Myocyte (in vitro differentiated cells): Measurements from ENCODE around the gene CROT. TPM values are rescaled to one million over a fixed set of nuclear protein-coding genes. Genes with fewer than 3 reads are reported as not detected.

ENCODE experiments used
- DNase-seq: peaks from one replicate; pipeline ENCODE4 v3.0.0-alpha.2; 2012; ENCODE audit warnings: low read depth
- total RNA-seq: library from RNA; depleted of rRNA; stranded (reverse); fragments of >200 nt; gene quantifications from 2 replicates; pipeline ENCODE4 v1.2.3, GENCODE V29; 2014

The CROT gene
- total RNA-seq, 1 donor from 2014 or later: 14.7 TPM

DNA sequence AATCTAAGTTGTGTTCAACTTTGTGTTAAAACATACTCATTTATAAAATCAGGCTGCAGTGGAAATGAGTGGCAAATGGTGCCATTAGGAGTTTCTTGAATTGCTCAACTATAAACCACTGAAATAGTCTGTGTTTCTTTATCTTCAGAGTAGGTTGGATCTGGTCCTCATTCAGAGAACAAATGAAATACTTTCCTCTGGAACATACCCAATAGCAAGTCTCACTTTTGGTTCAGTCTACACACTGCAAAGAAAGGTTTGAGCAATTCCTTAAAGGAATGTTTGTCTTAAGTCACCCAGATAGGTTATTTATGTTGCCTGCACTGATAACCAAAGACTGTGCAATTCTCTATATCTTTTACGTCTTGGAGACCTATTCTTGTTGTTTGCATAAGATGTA, 67.6 kb downstream of the CROT start:
- no peak for DNase-seq

DNA sequence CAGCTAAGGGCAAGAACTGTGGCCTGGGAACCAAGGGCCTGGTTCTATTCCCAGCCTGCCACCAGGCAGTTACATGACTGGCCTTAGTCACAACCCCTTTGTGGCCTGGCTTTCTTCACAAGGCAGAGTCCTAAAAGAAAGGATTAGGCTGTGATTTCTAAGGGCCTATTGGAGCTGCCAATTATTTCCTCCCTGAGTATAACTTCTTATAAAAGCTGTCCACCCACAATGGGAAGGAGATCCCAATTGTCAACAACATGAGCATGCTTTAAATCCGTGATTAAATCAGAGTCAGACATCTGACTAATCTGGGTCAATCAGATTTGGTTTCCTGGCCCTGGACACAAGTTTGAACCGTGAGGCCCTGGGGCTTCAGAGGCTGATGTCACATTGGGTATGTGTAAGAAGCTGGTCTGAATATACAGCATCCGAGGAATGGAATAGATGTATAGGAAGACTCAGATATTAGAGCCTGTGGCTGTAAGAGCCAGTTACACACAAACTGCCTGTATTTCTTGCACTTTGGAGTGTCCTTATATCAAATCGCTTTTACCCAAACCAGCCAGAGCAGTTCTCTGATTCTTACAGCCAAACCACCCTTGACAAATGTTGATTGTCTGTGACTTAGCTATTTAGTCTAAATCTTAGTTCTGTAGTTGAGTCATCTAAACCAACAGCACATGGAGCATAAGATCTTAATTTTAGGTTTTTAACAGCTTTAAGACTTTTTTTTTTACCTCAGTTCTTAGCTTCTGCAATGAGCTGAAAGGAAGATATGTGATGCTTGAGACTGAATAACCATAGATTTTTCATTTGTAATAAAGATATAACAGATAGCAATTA, 68.7 kb downstream of the CROT start:
- peak; percentile 77 for DNase-seq

DNA sequence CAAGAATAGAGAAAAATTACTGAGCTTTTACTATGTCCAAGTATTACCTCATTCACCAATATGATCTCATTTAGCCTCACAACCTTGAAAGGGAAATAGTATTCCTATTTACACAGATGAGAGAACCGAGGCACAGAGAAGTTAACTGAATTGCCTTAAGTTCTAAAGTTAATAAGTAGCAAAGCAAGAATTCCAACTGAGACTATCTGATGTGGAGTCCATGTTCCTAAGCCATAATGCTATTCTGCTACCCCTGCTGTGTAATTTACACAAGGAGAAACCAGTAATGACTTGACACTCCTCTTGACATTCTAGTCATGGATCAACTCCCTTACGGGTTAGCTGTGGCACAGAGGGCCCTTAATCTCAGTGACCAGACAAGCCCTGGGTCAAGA, 69.3 kb downstream of the CROT start:
- no peak for DNase-seq

- peak; percentile 83 for DNase-seq
Measured at GRCh38 chr7:87416682-87417587, 71.5 kb downstream of the CROT start.

DNA sequence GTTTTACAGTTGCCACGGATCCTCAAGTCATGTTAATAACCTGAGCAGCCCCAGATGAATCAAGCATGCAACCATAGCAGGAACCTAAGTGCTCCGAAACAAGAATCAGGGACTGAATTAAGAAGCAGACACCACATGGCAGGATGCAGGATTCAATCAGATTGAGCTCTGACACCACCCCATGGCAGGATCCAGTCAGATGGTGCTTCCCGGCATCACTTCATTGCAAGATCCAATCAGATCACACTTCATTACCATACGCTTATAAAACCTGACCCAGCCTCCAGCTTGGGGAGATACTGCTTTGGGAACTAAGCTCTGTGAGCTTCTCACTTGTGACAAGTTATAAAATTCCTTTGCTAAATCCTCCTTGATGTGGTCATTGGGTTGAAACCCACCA, 74.7 kb downstream of the CROT start:
- DNase-seq: no peak

DNA sequence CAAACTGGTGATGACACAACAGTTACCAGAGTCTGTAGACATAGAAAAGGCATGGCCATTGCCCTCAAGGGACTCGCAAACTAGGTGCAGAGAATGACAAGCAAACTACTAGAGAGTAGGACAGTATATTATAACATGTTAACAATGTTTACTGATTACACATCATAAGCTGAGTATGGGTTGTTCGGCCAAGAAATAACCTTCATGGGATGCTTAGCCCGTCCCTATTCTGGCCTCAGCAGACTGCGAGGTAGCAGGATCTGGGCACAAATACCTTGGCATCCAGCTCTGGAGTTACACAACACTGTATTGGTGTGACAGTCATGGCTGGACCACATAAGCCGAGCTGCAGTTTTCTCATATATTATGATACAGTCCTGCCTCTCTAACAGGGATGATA, 78.6 kb downstream of the CROT start:
- DNase-seq: no peak

- no peak for DNase-seq
Measured at GRCh38 chr7:87426160-87426559, 80.7 kb downstream of the CROT start.

DNA sequence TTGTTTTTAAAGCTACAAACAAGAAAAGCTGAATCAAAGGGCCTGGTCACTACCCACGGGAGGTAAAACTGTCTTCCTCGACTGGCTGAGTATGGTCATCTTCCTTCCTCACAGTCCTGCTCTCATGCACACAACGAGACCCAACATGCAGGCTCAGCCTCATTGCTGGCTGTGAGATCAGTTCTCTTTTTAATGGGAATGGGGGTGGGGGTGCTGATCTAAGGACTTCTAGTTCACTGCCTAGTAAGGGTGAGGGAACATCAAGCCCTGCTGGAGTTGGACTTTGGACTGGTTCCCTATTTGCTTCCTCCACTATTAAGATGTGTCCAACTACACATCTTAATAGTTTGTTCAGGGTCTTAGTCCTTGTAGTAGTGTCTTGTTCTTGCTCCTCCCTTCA, 81.8 kb downstream of the CROT start:
- no peak for DNase-seq

DNA sequence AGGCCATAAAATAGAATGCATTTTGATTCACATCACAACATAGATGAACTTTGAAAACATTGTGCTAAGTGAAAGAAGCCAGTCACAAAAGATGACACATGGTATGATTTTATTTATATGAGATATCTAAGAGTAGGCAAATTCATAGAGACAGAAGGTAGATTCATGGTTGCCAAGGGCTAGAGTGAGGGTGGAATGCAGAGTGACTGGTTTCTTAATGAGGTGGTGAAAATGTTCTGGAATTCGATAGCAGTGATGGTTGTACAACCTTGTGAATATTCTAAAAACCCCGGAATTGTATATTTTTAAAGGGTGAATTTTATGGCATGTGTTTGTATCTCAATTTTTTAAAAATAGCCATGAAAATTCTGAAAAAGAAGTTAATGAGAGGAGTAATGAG, 87.1 kb downstream of the CROT start:
- no peak for DNase-seq

DNA sequence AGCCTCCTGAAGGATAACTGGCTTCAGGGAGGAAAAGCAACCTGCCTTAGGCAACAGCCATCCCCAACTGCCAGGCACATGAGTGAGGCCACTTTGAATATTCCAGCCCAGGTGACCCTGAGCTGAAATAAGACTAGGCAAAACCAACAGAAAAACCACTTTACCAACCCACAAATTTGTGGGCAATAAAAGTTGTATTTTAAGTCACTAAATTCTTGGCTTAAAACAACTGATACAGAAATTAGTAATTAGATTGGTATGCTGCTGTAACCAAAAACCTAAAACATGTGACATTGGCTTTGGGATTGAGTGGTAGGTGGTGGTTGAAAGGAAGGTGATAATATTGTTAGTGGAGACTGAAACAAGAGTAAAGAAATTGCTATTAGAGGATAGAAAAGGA, 90.1 kb downstream of the CROT start:
- peak; percentile 58 for DNase-seq

DNA sequence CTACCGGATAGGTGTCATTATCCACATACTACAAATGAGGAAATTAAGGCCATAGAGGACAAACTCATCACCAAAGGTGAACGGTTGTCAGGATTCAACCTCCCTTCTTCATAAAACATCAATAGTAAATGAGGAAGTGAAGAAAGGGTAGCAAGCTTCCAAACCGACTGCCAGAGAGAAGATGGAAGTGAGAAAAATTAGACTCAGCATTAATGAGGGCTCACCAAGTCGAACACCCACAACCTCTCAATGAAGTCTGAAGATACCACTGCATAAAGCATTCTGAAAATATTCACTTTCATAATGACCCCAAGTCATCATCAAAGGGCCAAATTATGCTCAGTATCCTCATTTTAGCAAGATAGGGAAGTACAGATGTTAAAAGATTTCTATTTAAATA, 100.4 kb downstream of the CROT start:
- no peak for DNase-seq

GRCh38 chr7:87447116-87447635, 101.7 kb downstream of the CROT start:
- peak; percentile 18 for DNase-seq

DNA sequence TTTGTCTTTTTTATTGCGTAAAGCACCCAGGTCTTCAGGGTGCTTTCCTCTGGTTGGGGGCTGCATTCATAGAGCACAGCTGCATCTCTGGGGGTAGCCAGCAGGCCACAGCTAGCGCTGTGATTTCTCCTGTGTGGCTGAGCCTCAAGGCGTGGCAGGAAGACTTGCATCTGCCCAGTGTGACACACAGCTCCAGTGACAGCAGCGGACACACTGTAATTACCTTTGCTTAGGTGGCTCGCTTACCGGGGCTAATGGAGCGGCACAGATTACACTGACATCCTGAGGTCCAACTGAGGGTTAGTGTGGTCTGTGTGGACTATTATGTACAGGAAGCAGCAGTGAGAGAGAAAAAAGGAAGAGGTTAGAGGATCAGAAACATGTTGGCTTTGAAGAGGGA, 102.9 kb downstream of the CROT start:
- DNase-seq: no peak

Other genes with a start within 250 kb of the CROT start
- 68.5 and 69.1 TPM in 2 replicates for gene DMTF1, start 193.2 kb upstream of the CROT start, total RNA-seq
- 17.4 and 22.6 TPM in 2 replicates for gene TMEM243, start 125.9 kb upstream of the CROT start, total RNA-seq
- 0.42 and 0.96 TPM in 2 replicates for gene ABCB4, start 130.0 kb downstream of the CROT start, total RNA-seq